Panc1 (cell line): Measurements from ENCODE around the gene PRKCQ. TPM values are rescaled to one million over a fixed set of nuclear protein-coding genes. Genes with fewer than 3 reads are reported as not detected.

Source experiments
- ATAC-seq: fragments of 200-7000 bp; cut with Tn5 transposase; 2 replicates; pipeline ENCODE4 v1.9.1; 2020; ENCODE audit warnings: mild to moderate bottlenecking, moderate library complexity
- BruUV-seq: library from RNA; stranded (reverse); fragments of 400-500 nt; replicated peaks from 2 replicates; lab custom pipeline; 2021; lab: Mats Ljungman, UMichigan
- CTCF ChIA-PET: fragments of 300-600 bp; sonication (Branson Sonifier 250); formaldehyde crosslinking; loops from one replicate; lab custom pipeline; 2022; ENCODE audit warnings: antibody characterized with exemption; lab: Charles Lee
- POLR2A ChIA-PET: fragments of 300-600 bp; sonication (Branson Sonifier 250); formaldehyde crosslinking; loops from one replicate; lab custom pipeline; 2022; ENCODE audit warnings: antibody characterized with exemption; lab: Charles Lee
- DNase-seq: peaks from one replicate; pipeline ENCODE4 v3.0.0-alpha.2; 2010; ENCODE audit warnings: low read depth, low spot score
- H3K27ac ChIP-seq: 2 replicates; pipeline ENCODE4 v1.5.1; 2011; ENCODE audit warnings: mild to moderate bottlenecking, low read length, inconsistent platforms
- H3K27me3 ChIP-seq: fragments of 200-500 bp; sonication (Bioruptor generic); 2 replicates; pipeline ENCODE4 v1.6.0; 2014; ENCODE audit warnings: low read length, inconsistent platforms; ENCODE audit not compliant: control insufficient read depth, insufficient read depth
- H3K36me3 ChIP-seq: fragments of 200-500 bp; sonication (Bioruptor generic); 2 replicates; pipeline ENCODE4 v1.5.1; 2014; ENCODE audit warnings: inconsistent platforms, mild to moderate bottlenecking, low read length, moderate library complexity; ENCODE audit not compliant: control insufficient read depth, insufficient read depth
- H3K4me1 ChIP-seq: 2 replicates; pipeline ENCODE4 v1.5.1; 2011; ENCODE audit warnings: inconsistent platforms, mild to moderate bottlenecking, low read length, moderate library complexity; ENCODE audit not compliant: control insufficient read depth, insufficient read depth
- H3K4me3 ChIP-seq, 2 experiments: 2 replicates each; pipeline ENCODE4 v1.5.1; 2011 to 2012; ENCODE audit warnings: low read depth in 2 of 2, low read length in 2 of 2, mild to moderate bottlenecking in 2 of 2, inconsistent platforms in 1 of 2, moderate library complexity in 1 of 2
- H3K9me3 ChIP-seq: fragments of 200-500 bp; sonication (Bioruptor generic); 2 replicates; pipeline ENCODE4 v1.5.1; 2014; ENCODE audit warnings: low read depth, mild to moderate bottlenecking, inconsistent platforms, low read length, moderate library complexity; ENCODE audit not compliant: control insufficient read depth, insufficient read depth
- CTCF ChIP-seq: fragments of 450-650 bp; IDR thresholded peaks from 2 replicates; pipeline ENCODE4 v1.5.1; 2017; ENCODE audit warnings: mild to moderate bottlenecking
- POLR2AphosphoS5 ChIP-seq: IDR thresholded peaks from 2 replicates; pipeline ENCODE4 v1.6.1; 2012; ENCODE audit warnings: mild to moderate bottlenecking, low read depth, low read length, moderate library complexity
- REST ChIP-seq, 2 experiments: IDR thresholded peaks; 2 replicates each; pipeline ENCODE4 v1.6.1; 2011 to 2012; ENCODE audit warnings: low read depth in 2 of 2, control low read depth in 1 of 2, low read length in 1 of 2, mild to moderate bottlenecking in 1 of 2, moderate library complexity in 1 of 2; ENCODE audit not compliant: insufficient read depth in 1 of 2
- SIN3A ChIP-seq: IDR thresholded peaks from 2 replicates; pipeline ENCODE4 v1.6.1; 2012; ENCODE audit warnings: low read depth, mild to moderate bottlenecking, low read length, moderate library complexity, borderline replicate concordance; ENCODE audit not compliant: insufficient read depth
- TCF7L2 ChIP-seq: IDR thresholded peaks from 2 replicates; pipeline ENCODE4 v1.6.1; 2011; ENCODE audit warnings: mild to moderate bottlenecking, low read depth, low read length, inconsistent platforms
- in situ Hi-C: cut with HindIII; loops from 2 replicates; pipeline ENCODE4 v1.10.0; 2016; ENCODE audit warnings: low sequenced_read_pairs, low pct_unique_long_range_greater_than_20kb
- intact Hi-C: fragments of 100-400 bp; cut with micrococcal nuclease; formaldehyde crosslinking; loops from one replicate; pipeline ENCODE4 v1.10.0; 2022; ENCODE audit not compliant: unreplicated experiment
- total RNA-seq: library from RNA; stranded (reverse); gene quantifications from one replicate; pipeline ENCODE4 v1.2.1, GENCODE V29; 2021; ENCODE audit not compliant: unreplicated experiment

The PRKCQ gene
- total RNA-seq, 1 experiment from 2014 or later, result 0.23 TPM

GRCh38 chr10:6396652-6397051, 183.4 kb downstream of the PRKCQ start:
- BruUV-seq, result no TSS peak
- Histone ChIP-seq H3K9me3 (no peaks in the 10 kb centered on the region), H3K27ac (no peak overlapping the region), H3K36me3 (no peaks in the 10 kb centered on the region), H3K4me1 (peaks cover 3% of the 10 kb centered on the region; the same call in 1 of the 2 replicates), H3K4me3 (no peak overlapping the region), H3K27me3 (no peaks in the 10 kb centered on the region)
- DNase-seq (no peak), ATAC-seq (no peak)
- intact Hi-C loops (no loop called here), in situ Hi-C loops (no loop called here)
- TF ChIP-seq CTCF (no peak), REST (IDR thresholded peaks at IDR 0.05; ENCODE audit: insufficient read depth in 1 of 2, low read depth in 2 of 2, low read length in 1 of 2) (no peak), POLR2AphosphoS5 (no peak), TCF7L2 (no peak), SIN3A (no peak)
- ChIA-PET CTCF (no interaction called here), POLR2A (no interaction called here)

- ATAC-seq, result no peak
- BruUV-seq, result no TSS peak
- DNase-seq, result no peak
- CTCF ChIA-PET, result no interaction called here
- in situ Hi-C loops (no loop called here), intact Hi-C loops (no loop called here)
- POLR2A ChIA-PET, result no interaction called here
- TF ChIP-seq SIN3A (no peak), POLR2AphosphoS5 (no peak), REST (IDR thresholded peaks at IDR 0.05; ENCODE audit: insufficient read depth in 1 of 2, low read depth in 2 of 2, low read length in 1 of 2) (no peak), CTCF (no peak), TCF7L2 (no peak)
- Histone ChIP-seq H3K4me1 (no peaks in the 10 kb centered on the region; the same call in 1 of the 2 replicates), H3K27me3 (no peaks in the 10 kb centered on the region), H3K4me3 (no peak overlapping the region), H3K9me3 (no peaks in the 10 kb centered on the region), H3K27ac (no peak overlapping the region), H3K36me3 (no peaks in the 10 kb centered on the region)
Measured at GRCh38 chr10:6396226-6396625, 183.8 kb downstream of the PRKCQ start.
